Neural cell (in vitro differentiated cells): ENCODE results near the gene TRAF2.

ENCODE experiments used
- CTCF ChIP-seq: fragments of 450-650 bp; IDR thresholded peaks from 2 replicates; pipeline ENCODE4 v1.5.1; 2014; ENCODE audit warnings: antibody characterized with exemption, mild to moderate bottlenecking, moderate library complexity; ENCODE audit not compliant: poor library complexity, severe bottlenecking
- EP300 ChIP-seq: fragments of 450-650 bp; conservative IDR thresholded peaks from 2 replicates; pipeline ENCODE4 v1.6.1; 2014; ENCODE audit warnings: antibody characterized with exemption, mild to moderate bottlenecking, moderate library complexity; ENCODE audit not compliant: poor library complexity, severe bottlenecking
- EZH2 ChIP-seq: fragments of 200-600, 300-800 bp; shearing (Covaris generic), sonication (generic); IDR thresholded peaks from 2 replicates; pipeline ENCODE4 v1.6.1; 2014; ENCODE audit warnings: antibody characterized with exemption, low read length, borderline replicate concordance, mild to moderate bottlenecking; ENCODE audit not compliant: insufficient read depth, poor library complexity, severe bottlenecking
- MXI1 ChIP-seq: fragments of 450-650 bp; conservative IDR thresholded peaks from 2 replicates; pipeline ENCODE4 v1.6.1; 2014; ENCODE audit warnings: antibody characterized with exemption, mild to moderate bottlenecking; ENCODE audit not compliant: poor library complexity, severe bottlenecking
- POLR2AphosphoS5 ChIP-seq: IDR thresholded peaks from 2 replicates; pipeline ENCODE4 v1.6.1; 2012
- RAD21 ChIP-seq: fragments of 450-650 bp; conservative IDR thresholded peaks from 2 replicates; pipeline ENCODE4 v1.6.1; 2014; ENCODE audit warnings: antibody characterized with exemption, mild to moderate bottlenecking, moderate library complexity
- REST ChIP-seq: IDR thresholded peaks from 2 replicates; pipeline ENCODE4 v1.6.1; 2012; ENCODE audit warnings: borderline replicate concordance
- SMC3 ChIP-seq: fragments of 450-650 bp; conservative IDR thresholded peaks from 2 replicates; pipeline ENCODE4 v1.6.1; 2014; ENCODE audit warnings: antibody characterized with exemption, mild to moderate bottlenecking, moderate library complexity; ENCODE audit not compliant: poor library complexity
- TAF1 ChIP-seq: IDR thresholded peaks from 2 replicates; pipeline ENCODE4 v1.6.1; 2012; ENCODE audit warnings: low read depth

DNA sequence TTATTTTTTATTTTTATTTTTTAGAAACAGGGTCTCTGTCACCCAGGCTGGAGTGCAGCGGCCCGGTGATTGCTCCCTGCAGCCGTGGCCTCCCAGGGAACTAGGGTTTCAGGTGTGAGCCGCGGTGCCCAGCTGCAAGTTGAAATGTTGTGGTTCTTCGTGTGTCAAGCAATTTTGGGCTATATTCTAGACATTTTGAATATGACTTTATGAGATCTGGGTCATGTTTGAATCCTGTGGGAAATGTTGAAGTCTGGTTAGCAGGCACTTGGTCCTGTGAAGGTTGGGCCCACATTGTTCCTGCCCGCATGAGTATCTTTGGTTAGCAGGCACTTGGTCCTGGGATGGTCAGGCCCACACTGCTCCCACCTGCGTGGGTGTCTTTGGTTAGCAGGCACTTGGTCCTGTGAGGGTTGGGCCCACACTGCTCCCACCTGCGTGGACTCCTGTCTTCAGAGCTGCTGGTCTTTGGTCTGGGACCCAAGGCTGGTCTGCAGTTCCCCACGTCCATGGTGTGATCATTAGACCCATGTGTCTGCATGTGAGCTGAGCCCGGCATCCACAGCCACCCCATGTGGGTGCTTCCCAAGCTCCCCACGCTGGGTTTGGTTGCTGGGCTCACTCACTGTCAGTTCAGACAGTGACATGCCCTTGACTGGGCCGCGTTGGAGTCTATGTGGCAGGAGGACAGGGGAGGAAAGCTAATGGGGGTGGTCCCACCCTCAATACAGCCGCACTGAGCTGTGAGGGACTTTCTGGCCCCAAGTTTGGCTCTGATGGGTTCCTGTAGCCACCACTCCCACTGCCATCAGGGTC is 51.1 kb downstream of the TRAF2 start:
- no peak for TF ChIP-seq POLR2AphosphoS5
- TF ChIP-seq TAF1: no peak
- TF ChIP-seq CTCF: no peak
- no peak for TF ChIP-seq SMC3
- TF ChIP-seq EZH2: no peak
- no peak for TF ChIP-seq RAD21
- TF ChIP-seq REST: no peak
- TF ChIP-seq EP300: no peak
- no peak for TF ChIP-seq MXI1
